Breast epithelium (tissue), 3 donors: Measurements from ENCODE around the gene OR2D2.
"Not testable (repeated sequence)": the region's sequence is repeated elsewhere in the genome, so short reads cannot be mapped to it uniquely, and the experiment has no call there.

Source experiments
- POLR2A ChIP-seq: fragments of 450-650 bp; IDR thresholded peaks from one replicate; pipeline ENCODE4 v1.6.1; 2016; ENCODE audit warnings: antibody characterized with exemption, mild to moderate bottlenecking, moderate library complexity
- POLR2AphosphoS5 ChIP-seq, 3 donors: sonication (generic); formaldehyde crosslinking; IDR thresholded peaks; one replicate each; pipeline ENCODE4 v1.6.1; 2017; ENCODE audit warnings: antibody characterized with exemption in 3 of 3
- TF ChIP-seq, protein P1 (sequence below), 3 donors: fragments of 450-650 bp; IDR thresholded peaks; one replicate each; pipeline ENCODE4 v1.5.1; 2016 to 2017; ENCODE audit warnings: antibody characterized with exemption in 3 of 3, mild to moderate bottlenecking in 3 of 3, moderate library complexity in 3 of 3

DNA sequence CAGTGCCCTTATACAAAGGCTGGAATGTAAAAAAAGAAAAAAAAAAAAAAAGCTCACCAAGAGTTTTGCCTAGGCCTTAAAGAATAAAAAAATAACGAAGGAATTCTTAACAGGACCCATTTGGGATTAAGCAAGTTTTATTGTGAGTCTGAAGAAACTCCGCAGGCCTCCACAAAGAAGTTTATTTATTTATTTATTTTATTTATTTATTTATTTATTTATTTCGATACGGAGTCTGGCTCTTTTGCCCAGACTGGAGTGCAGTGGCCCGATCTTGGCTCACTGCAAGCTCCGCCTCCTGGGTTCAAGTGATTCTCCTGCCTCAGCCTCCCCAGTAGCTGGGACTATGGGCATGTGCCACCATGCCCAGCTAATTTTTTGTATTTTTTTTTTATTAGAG, 37.5 kb downstream of the OR2D2 start:
- TF ChIP-seq, protein P1, sequence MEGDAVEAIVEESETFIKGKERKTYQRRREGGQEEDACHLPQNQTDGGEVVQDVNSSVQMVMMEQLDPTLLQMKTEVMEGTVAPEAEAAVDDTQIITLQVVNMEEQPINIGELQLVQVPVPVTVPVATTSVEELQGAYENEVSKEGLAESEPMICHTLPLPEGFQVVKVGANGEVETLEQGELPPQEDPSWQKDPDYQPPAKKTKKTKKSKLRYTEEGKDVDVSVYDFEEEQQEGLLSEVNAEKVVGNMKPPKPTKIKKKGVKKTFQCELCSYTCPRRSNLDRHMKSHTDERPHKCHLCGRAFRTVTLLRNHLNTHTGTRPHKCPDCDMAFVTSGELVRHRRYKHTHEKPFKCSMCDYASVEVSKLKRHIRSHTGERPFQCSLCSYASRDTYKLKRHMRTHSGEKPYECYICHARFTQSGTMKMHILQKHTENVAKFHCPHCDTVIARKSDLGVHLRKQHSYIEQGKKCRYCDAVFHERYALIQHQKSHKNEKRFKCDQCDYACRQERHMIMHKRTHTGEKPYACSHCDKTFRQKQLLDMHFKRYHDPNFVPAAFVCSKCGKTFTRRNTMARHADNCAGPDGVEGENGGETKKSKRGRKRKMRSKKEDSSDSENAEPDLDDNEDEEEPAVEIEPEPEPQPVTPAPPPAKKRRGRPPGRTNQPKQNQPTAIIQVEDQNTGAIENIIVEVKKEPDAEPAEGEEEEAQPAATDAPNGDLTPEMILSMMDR (IDR thresholded peaks at IDR 0.05): not testable (repeated sequence)
- not testable (repeated sequence) for TF ChIP-seq POLR2A; POLR2AphosphoS5 (IDR thresholded peaks at IDR 0.05)
